GM12891 (cell line): ENCODE results near the gene FHIT.

Experiments
- DNase-seq: peaks from one replicate; pipeline ENCODE4 v3.0.0; 2011; ENCODE audit warnings: low spot score; ENCODE audit not compliant: insufficient read length
- FAIRE-seq: peaks from 2 replicates; lab custom pipeline; 2011; peaks lifted over from hg19 to GRCh38; lab: Jason Lieb, UNC
- PAX5 ChIP-seq: IDR thresholded peaks from 2 replicates; pipeline ENCODE4 v1.6.1; 2011; ENCODE audit warnings: low read length, moderate library complexity, mild to moderate bottlenecking; ENCODE audit not compliant: insufficient read depth, severe bottlenecking
- POLR2A ChIP-seq: IDR thresholded peaks from 2 replicates; pipeline ENCODE4 v1.6.1; 2011; ENCODE audit warnings: low read depth, low read length, control low read depth
- POLR2AphosphoS5 ChIP-seq: IDR thresholded peaks from 2 replicates; pipeline ENCODE4 v1.6.1; 2011; ENCODE audit warnings: low read depth, low read length, control low read depth
- POU2F2 ChIP-seq: IDR thresholded peaks from 2 replicates; pipeline ENCODE4 v1.6.1; 2011; ENCODE audit warnings: low read depth, mild to moderate bottlenecking, control low read depth, low read length, moderate library complexity
- SPI1 ChIP-seq: IDR thresholded peaks from 2 replicates; pipeline ENCODE4 v1.6.1; 2011; ENCODE audit warnings: low read depth, low read length, control low read depth
- TAF1 ChIP-seq: IDR thresholded peaks from 2 replicates; pipeline ENCODE4 v1.6.1; 2011; ENCODE audit warnings: low read depth, low read length, control low read depth

Gene FHIT

GRCh38 chr3:59788133-59788532 is 1463.1 kb downstream of the FHIT start:
- DNase-seq = no peak
- TF ChIP-seq SPI1 = no peak
- no peak for TF ChIP-seq TAF1
- FAIRE-seq = no peak

GRCh38 chr3:59786374-59786773 is 1464.9 kb downstream of the FHIT start:
- no peak for FAIRE-seq
- DNase-seq = no peak
- TF ChIP-seq POLR2A = no peak
- TF ChIP-seq SPI1 = no peak
- no peak for TF ChIP-seq POLR2AphosphoS5
- no peak for TF ChIP-seq POU2F2
- TF ChIP-seq PAX5 = no peak
- TF ChIP-seq TAF1 = no peak

GRCh38 chr3:59784164-59784563 is 1467.1 kb downstream of the FHIT start:
- FAIRE-seq (no peak), DNase-seq (no peak)
- TF ChIP-seq TAF1 = no peak
- no peak for TF ChIP-seq PAX5
- no peak for TF ChIP-seq POLR2AphosphoS5
- TF ChIP-seq SPI1 = no peak
- no peak for TF ChIP-seq POLR2A
- TF ChIP-seq POU2F2 = no peak

- DNase-seq = no peak
- FAIRE-seq = no peak
- TF ChIP-seq SPI1 (peak; percentile 21; the same call in 1 of the 2 replicates), TAF1 (no peak)
These were observed 1467.7 kb downstream of the FHIT start for GRCh38 chr3:59783468-59783988.

- no peak for DNase-seq
- FAIRE-seq = no peak
- TF ChIP-seq TAF1 = no peak
- no peak for TF ChIP-seq POLR2AphosphoS5
- no peak for TF ChIP-seq SPI1
- no peak for TF ChIP-seq PAX5
- TF ChIP-seq POU2F2 = no peak
- no peak for TF ChIP-seq POLR2A
These were observed 1468.6 kb downstream of the FHIT start for GRCh38 chr3:59782664-59783063.

GRCh38 chr3:59780209-59780608 is 1471.0 kb downstream of the FHIT start:
- TF ChIP-seq PAX5 (no peak), SPI1 (no peak), TAF1 (no peak), POU2F2 (no peak), POLR2AphosphoS5 (no peak), POLR2A (no peak)
- DNase-seq (no peak), FAIRE-seq (no peak)

- DNase-seq (no peak), FAIRE-seq (no peak)
- TF ChIP-seq PAX5 = no peak
- TF ChIP-seq TAF1 = no peak
- TF ChIP-seq POLR2AphosphoS5 = no peak
- no peak for TF ChIP-seq SPI1
- no peak for TF ChIP-seq POU2F2
- no peak for TF ChIP-seq POLR2A
These were observed 1472.0 kb downstream of the FHIT start for GRCh38 chr3:59779260-59779659.

GRCh38 chr3:59777667-59778077 is 1473.6 kb downstream of the FHIT start:
- DNase-seq (no peak), FAIRE-seq (no peak)
- TF ChIP-seq POLR2AphosphoS5 (no peak), SPI1 (peak; percentile 46; the same call in 1 of the 2 replicates)

GRCh38 chr3:59777066-59777465 is 1474.2 kb downstream of the FHIT start:
- FAIRE-seq = no peak
- TF ChIP-seq SPI1 (no peak), PAX5 (no peak), POLR2AphosphoS5 (no peak), POLR2A (no peak), POU2F2 (no peak), TAF1 (no peak)

GRCh38 chr3:59775761-59776325 is 1475.4 kb downstream of the FHIT start:
- TF ChIP-seq POLR2A (no peak), POU2F2 (no peak), PAX5 (no peak), POLR2AphosphoS5 (no peak), TAF1 (no peak), SPI1 (no peak)
- FAIRE-seq = no peak

More at GRCh38 chr3:59777066-59777465, 1474.2 kb downstream of the FHIT start:
- no peak for DNase-seq

GRCh38 chr3:59775106-59775505 is 1476.1 kb downstream of the FHIT start:
- DNase-seq = no peak
- FAIRE-seq = no peak
- TF ChIP-seq POLR2A (no peak), SPI1 (no peak), PAX5 (no peak), POU2F2 (no peak), POLR2AphosphoS5 (no peak), TAF1 (no peak)

More at GRCh38 chr3:59775761-59776325, 1475.4 kb downstream of the FHIT start:
- DNase-seq = no peak
